HUES48 (cell line): Measurements from ENCODE around the gene C16orf86.

Experiments
- H3K27ac ChIP-seq: one replicate; pipeline ENCODE4 v1.7.0; 2013; ENCODE audit warnings: low read depth, low read length, inconsistent platforms
- H3K27me3 ChIP-seq: 2 replicates; pipeline ENCODE4 v1.6.1; 2013; ENCODE audit warnings: mild to moderate bottlenecking, low read length; ENCODE audit not compliant: control insufficient read depth, insufficient read depth
- H3K36me3 ChIP-seq: 2 replicates; pipeline ENCODE4 v1.6.1; 2013; ENCODE audit warnings: low read length; ENCODE audit not compliant: control insufficient read depth, insufficient read depth
- H3K4me1 ChIP-seq: 2 replicates; pipeline ENCODE4 v1.6.1; 2013; ENCODE audit warnings: mild to moderate bottlenecking, low read length; ENCODE audit not compliant: control insufficient read depth, insufficient read depth
- H3K4me3 ChIP-seq: 2 replicates; pipeline ENCODE4 v1.5.1; 2013; ENCODE audit warnings: mild to moderate bottlenecking, low read depth, low read length
- H3K9ac ChIP-seq: 2 replicates; pipeline ENCODE4 v1.6.1; 2013; ENCODE audit warnings: mild to moderate bottlenecking, low read depth, low read length, moderate library complexity
- H3K9me3 ChIP-seq: 2 replicates; pipeline ENCODE4 v1.6.1; 2013; ENCODE audit warnings: low read length; ENCODE audit not compliant: control insufficient read depth, insufficient read depth

C16orf86 gene, protein sequence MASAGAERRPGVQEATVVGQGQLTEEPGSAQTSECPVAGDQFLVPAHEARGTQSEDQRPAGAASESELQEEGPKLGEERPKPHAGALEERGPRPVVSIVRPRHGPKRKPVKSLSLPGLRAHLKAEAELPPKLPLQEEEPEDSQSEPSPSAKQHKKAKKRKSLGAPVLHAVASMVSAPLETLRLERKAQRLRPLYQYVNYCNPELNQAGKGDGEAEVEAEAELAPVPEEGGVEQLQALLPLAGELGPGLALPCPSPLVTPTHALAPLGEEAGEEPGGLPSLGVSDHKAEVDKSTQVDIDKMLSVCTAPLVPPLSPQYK

DNA sequence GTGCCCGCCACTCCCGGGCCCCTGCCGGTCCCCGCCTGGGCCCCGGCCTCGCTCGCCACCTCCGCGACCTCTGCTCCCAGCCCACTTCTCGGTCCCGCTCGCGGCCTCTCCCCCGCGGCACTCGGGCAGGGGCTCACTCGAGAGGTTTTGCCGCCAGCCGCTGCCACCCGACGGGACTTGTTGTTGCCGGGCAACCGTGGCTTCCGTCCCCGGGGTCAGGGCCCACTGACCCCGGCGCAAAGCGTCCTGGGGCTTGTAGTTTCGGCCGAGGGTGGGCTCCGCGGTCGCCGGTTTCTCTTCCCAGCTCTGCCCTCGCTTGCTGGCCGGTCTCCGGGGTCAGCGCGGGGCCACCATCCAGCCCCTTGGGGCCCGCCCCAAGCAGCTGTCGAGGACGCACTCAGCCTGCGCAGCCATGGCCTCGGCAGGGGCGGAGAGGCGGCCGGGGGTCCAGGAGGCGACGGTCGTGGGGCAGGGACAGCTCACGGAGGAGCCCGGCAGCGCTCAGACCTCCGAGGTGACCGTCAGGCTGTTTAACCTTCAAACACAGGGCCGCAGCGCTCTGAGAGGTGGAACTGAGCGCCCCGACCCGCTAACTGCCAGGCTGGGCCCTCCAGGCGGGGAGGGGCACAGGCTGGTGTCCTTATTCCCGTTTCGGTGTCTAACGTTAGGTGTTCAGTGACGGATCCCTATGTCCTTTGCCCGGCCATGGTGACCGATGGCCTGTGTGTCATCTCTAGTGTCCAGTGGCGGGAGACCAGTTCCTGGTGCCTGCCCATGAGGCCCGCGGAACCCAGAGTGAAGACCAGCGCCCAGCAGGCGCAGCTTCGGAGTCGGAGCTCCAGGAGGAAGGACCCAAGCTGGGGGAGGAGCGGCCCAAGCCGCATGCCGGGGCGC is at the start of gene C16orf86, which contains the start of gene ENKD1:
Gene C16orf86, plus strand, starts transcription at position 256 of the 894 bp plus-strand sequence. Its CDS starts 157 bp downstream, at position 413.
Gene ENKD1, minus strand, starts transcription at position 192 of the 894 bp plus-strand sequence. CDS start 308 bp downstream, outside the sequence.
- peaks cover 9% of the 10 kb centered on the region; the same call in 1 of the 2 replicates for H3K4me1 ChIP-seq
- peaks cover 10% of the 10 kb centered on the region for H3K27me3 ChIP-seq
- H3K9ac ChIP-seq, result no peak within 1 kb of the TSS
- H3K4me3 ChIP-seq, result peak within 1 kb of the TSS; percentile 64
- H3K36me3 ChIP-seq, result no peaks in the 10 kb centered on the region; the same call in 1 of the 2 replicates
- H3K9me3 ChIP-seq, result no peaks in the 10 kb centered on the region
- H3K27ac ChIP-seq, result no peak within 1 kb of the TSS

DNA sequence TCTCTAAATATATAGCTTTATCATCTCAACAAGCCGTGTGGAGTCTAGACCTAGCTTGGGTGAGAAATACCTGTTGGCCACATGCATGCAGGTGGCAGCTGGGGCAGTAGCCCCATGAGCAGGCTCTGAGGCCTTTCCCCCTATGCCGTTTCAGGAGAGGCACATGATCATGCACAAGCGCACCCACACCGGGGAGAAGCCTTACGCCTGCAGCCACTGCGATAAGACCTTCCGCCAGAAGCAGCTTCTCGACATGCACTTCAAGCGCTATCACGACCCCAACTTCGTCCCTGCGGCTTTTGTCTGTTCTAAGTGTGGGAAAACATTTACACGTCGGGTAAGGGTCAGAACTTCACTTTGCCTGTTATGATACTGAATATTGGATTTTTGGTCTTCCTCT is 38.4 kb upstream of the C16orf86 start:
- Histone ChIP-seq H3K27ac (no peak overlapping the region), H3K4me3 (no peak overlapping the region), H3K36me3 (peaks cover 81% of the 10 kb centered on the region), H3K4me1 (no peaks in the 10 kb centered on the region), H3K9me3 (no peaks in the 10 kb centered on the region), H3K27me3 (no peaks in the 10 kb centered on the region), H3K9ac (no peak overlapping the region)

DNA sequence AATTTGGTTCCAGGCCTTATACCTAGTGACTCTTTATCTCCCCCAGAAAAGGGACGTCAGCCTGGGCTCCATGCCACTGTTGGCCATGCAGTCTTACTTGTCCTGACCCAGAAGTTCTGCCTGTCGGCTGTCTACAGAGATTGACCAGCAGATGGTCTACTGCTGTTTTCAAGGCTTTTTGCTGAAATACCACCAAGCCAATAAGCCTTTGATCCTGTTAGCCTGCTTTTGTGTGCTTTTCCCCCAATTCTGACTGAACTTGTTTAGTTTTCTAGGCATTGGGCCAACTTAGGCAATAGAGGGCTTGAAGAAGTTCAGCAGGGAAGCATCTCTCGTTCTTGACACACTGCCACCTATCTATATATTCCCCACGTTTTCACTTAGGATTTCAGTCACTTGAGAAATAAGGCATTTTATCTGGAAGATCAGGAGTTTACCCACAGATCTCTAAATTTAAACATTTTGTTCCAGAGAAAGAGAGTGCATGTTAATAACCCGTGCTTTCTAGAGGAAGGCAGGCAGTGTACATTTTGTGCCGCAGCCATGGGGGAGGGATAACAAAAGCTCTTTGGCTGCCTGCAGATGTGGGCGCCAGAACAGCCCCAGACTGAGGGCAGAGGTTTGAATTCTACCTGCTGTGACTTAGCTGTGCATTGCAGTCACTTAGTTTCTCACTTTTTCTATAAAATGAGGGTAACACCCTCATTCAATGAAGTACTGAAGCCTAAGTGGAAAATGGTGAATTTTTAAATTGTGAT is 34.0 kb upstream of the C16orf86 start:
- Histone ChIP-seq H3K27ac (no peak overlapping the region), H3K9me3 (no peaks in the 10 kb centered on the region), H3K4me3 (no peak overlapping the region), H3K36me3 (peaks cover 76% of the 10 kb centered on the region), H3K9ac (no peak overlapping the region), H3K4me1 (no peaks in the 10 kb centered on the region), H3K27me3 (no peaks in the 10 kb centered on the region)

DNA sequence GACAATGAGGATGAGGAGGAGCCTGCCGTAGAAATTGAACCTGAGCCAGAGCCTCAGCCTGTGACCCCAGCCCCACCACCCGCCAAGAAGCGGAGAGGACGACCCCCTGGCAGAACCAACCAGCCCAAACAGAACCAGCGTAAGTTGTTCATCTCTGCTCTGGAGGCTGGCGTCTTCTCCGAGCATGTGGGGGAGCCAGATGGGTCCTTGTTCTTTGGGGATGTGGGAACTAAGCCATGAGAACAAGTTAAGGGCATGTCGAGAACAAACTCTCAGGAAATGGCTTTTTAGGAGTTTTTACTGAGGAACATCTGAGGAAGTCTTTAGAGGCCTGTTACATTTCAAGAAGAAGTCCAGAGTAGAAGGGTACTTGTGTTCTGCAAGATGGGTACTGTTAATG is 29.9 kb upstream of the C16orf86 start:
- Histone ChIP-seq H3K9ac (no peak overlapping the region), H3K27me3 (no peaks in the 10 kb centered on the region), H3K9me3 (no peaks in the 10 kb centered on the region), H3K27ac (no peak overlapping the region), H3K4me3 (no peak overlapping the region), H3K36me3 (peaks cover 63% of the 10 kb centered on the region), H3K4me1 (no peaks in the 10 kb centered on the region)

DNA sequence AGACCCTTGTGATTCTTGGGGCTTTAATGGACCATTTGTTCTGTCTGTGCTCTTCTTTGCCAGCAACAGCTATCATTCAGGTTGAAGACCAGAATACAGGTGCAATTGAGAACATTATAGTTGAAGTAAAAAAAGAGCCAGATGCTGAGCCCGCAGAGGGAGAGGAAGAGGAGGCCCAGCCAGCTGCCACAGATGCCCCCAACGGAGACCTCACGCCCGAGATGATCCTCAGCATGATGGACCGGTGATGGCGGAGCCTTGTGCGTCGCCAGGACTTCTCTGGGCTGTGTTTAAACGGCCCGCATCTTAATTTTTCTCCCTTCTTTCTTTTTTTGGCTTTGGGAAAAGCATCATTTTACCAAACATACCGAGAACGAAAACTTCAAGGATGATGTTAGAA is 29.0 kb upstream of the C16orf86 start:
- Histone ChIP-seq H3K4me3 (no peak overlapping the region), H3K27me3 (no peaks in the 10 kb centered on the region), H3K36me3 (peaks cover 54% of the 10 kb centered on the region)

DNA sequence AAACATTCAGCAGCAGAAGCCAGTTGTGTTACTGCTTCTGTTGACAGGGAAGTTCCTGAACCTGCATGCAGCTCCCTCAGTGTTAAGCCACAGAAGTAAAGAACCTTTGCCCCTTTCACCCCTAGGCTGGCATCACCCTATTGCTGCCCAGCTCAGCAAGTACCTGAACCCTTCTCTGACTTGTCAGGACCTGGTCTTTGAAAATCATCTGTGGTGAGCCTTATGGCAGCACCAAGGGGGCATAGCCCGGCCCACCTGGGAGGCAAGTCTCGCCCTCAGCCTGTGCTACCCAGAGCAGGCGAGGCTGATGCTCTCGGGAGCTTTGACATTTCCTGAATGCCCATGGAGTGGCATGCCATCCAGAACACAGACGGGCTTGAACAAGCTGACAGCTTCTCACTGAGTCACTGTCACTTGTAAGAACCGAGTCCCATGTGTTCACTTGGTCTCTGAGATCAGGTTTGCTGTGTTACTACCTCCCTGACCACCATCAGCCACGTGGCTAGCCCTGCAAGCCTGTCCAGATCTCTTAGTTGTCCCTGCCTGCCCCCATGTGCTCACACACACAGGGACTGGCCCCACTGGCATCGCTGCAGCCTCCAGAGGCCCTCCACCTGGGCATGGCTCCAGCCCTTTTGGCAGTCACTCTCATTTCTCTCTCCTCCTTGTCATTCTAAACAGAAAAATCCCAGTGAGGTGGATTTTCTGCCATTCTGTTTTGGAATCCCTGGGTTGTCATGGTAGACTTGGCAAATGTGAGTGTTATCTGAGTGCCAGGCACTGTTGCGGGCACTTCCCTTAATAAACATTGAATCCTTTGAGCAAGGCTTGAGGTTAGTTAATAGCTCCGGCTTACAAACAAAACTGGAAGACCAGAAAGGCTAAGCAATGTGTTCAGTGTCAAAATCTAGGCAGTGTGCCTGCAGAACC is 24.6 kb upstream of the C16orf86 start:
- H3K4me3 ChIP-seq, result no peak overlapping the region
- no peak overlapping the region for H3K9ac ChIP-seq
- peaks cover 26% of the 10 kb centered on the region for H3K36me3 ChIP-seq
- H3K27ac ChIP-seq, result no peak overlapping the region
- peaks cover 3% of the 10 kb centered on the region; the same call in 1 of the 2 replicates for H3K4me1 ChIP-seq
- no peaks in the 10 kb centered on the region; the same call in 1 of the 2 replicates for H3K27me3 ChIP-seq
- no peaks in the 10 kb centered on the region for H3K9me3 ChIP-seq

More for the DNA sequence above, 29.0 kb upstream of the C16orf86 start:
- Histone ChIP-seq H3K9me3 (no peaks in the 10 kb centered on the region), H3K9ac (no peak overlapping the region), H3K4me1 (no peaks in the 10 kb centered on the region), H3K27ac (no peak overlapping the region)

DNA sequence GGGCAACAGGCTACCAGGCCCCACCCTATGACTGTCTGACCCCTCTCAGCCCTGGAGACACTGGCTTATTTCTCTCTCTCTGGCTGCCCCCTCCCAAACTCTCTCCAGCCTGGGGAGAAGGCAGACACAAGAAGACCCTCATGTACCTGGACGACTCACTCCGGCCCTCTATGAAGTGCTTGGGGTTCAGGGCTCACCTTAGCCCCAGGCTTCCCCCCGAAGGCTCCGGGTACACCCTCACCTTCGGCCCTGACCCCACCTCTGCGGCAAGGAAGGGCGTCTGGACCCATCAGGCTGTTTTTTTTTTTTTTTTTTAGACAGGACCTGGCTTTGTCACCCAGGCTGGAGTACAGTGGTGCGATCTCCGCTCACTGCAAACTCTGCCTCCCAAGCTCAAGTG is 22.6 kb upstream of the C16orf86 start:
- H3K27me3 ChIP-seq, result no peaks in the 10 kb centered on the region; the same call in 1 of the 2 replicates
- no peak overlapping the region for H3K4me3 ChIP-seq
- no peaks in the 10 kb centered on the region for H3K9me3 ChIP-seq
- no peak overlapping the region for H3K27ac ChIP-seq
- H3K4me1 ChIP-seq, result peaks cover 3% of the 10 kb centered on the region; the same call in 1 of the 2 replicates
- peaks cover 8% of the 10 kb centered on the region for H3K36me3 ChIP-seq
- no peak overlapping the region for H3K9ac ChIP-seq

DNA sequence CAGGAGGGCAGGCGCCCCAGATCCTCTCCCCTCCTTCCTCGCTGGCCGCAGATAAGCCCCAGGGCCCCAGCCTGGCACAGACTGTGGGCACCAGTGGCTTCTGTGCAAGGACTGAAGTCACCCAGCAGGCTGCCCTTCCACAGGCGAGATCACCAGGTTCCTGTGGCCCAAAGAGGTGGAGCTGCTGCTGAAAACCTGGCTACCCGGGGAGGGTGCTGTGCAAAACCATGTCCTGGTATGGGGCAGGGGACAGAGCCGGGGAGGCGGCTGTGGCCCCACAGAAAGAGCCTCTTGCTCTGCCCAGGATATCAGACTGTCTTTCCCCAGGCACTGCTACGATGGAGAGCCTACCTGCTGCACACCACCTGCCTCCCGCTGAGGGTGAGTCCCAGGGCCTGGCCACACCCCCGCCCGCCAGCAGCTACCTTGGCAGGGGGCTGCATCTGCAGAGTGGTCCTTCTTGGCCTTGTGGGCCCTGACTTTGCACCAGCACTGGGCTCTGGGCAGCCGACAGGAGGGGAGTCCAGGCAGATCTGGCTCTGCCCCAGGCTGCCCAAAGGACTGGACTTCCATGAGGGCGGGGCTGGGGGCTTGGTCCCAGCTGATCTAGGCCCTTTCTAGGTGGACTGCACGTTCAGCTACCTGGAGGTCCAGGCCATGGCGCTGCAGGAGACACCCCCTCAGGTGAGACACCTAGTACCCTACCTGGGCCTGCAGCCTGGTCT is 21.1 kb upstream of the C16orf86 start:
- H3K27ac ChIP-seq, result no peak overlapping the region
- peaks cover 3% of the 10 kb centered on the region; the same call in 1 of the 2 replicates for H3K4me1 ChIP-seq
- no peaks in the 10 kb centered on the region; the same call in 1 of the 2 replicates for H3K27me3 ChIP-seq
- H3K4me3 ChIP-seq, result peak overlapping the region; percentile 59
- peak overlapping the region; percentile 26; the same call in 1 of the 2 replicates for H3K9ac ChIP-seq
- no peaks in the 10 kb centered on the region for H3K9me3 ChIP-seq
- H3K36me3 ChIP-seq, result peaks cover 8% of the 10 kb centered on the region

DNA sequence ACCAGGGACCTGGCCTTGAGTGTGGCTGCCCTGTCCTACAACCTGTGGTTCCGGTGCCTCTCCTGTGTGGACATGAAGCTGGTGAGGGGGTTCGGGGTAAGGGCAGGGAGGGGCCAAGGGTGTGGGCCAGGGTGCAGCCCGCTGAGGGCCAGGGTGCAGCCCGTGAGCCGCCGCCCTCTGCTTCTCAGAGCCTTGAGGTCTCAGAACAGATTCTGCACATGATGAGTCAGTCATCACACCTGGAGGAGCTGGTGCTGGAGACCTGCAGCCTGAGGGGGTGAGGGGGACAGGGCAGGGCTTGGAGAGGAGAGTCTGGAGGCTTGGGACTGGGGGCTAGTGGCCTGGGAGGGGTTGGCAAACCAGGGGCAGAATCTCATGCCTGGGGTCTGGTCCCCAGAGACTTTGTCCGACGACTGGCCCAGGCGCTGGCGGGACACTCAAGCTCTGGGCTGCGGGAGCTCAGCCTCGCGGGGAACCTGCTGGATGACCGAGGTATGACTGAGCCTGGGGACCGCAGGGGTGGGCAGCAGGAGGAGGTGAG is 19.4 kb upstream of the C16orf86 start:
- peaks cover 3% of the 10 kb centered on the region; the same call in 1 of the 2 replicates for H3K4me1 ChIP-seq
- no peak overlapping the region for H3K27ac ChIP-seq
- peaks cover 16% of the 10 kb centered on the region for H3K36me3 ChIP-seq
- H3K9me3 ChIP-seq, result no peaks in the 10 kb centered on the region
- no peaks in the 10 kb centered on the region; the same call in 1 of the 2 replicates for H3K27me3 ChIP-seq
- no peak overlapping the region for H3K9ac ChIP-seq
- no peak overlapping the region for H3K4me3 ChIP-seq
